CD14-positive monocyte (primary cell): ENCODE data around the gene PEX10. TPM values are rescaled to one million over a fixed set of nuclear protein-coding genes. Genes with fewer than 3 reads are reported as not detected.

ENCODE experiments used
- DNase-seq, 3 donors: peaks; one replicate each; pipeline ENCODE4 v3.0.0-alpha.2; 2011 to 2022
- H2AFZ ChIP-seq: 2 replicates; pipeline ENCODE4 v1.6.0; 2012; ENCODE audit warnings: mild to moderate bottlenecking, low read depth, low read length, inconsistent platforms; ENCODE audit not compliant: insufficient read depth, poor library complexity, severe bottlenecking
- H3K27ac ChIP-seq, 2 donors: 1 replicate in 1 of 2; 2 replicates in 1 of 2; pipeline ENCODE4 v1.5.1; 2012 to 2013; ENCODE audit warnings: low read length in 2 of 2, control low read depth in 1 of 2, inconsistent platforms in 1 of 2, low read depth in 1 of 2, mild to moderate bottlenecking in 1 of 2
- H3K27me3 ChIP-seq, 2 donors: one replicate each; pipeline versions ENCODE4 v1.6.0 to v1.6.1; 2011 to 2013; ENCODE audit warnings: low read length in 2 of 2; ENCODE audit not compliant: control insufficient read depth in 2 of 2, insufficient read depth in 2 of 2
- H3K36me3 ChIP-seq, 2 donors: replicated peaks in 1 of 2; 1 replicate in 1 of 2; 2 replicates in 1 of 2; pipeline versions ENCODE4 v1.5.1 to v1.6.1; 2012 to 2013; ENCODE audit warnings: low read length in 2 of 2, control low read depth in 1 of 2, inconsistent platforms in 1 of 2, mild to moderate bottlenecking in 1 of 2; ENCODE audit not compliant: insufficient read depth in 2 of 2, control insufficient read depth in 1 of 2
- H3K4me1 ChIP-seq, 2 donors: 1 replicate in 1 of 2; 2 replicates in 1 of 2; pipeline versions ENCODE4 v1.5.1 to v1.6.1; 2012 to 2013; ENCODE audit warnings: low read length in 2 of 2, control low read depth in 1 of 2, inconsistent platforms in 1 of 2, mild to moderate bottlenecking in 1 of 2, moderate library complexity in 1 of 2; ENCODE audit not compliant: insufficient read depth in 2 of 2, control insufficient read depth in 1 of 2
- H3K4me2 ChIP-seq: replicated peaks from 2 replicates; pipeline ENCODE3; 2012; ENCODE audit warnings: low read length, moderate library complexity, mild to moderate bottlenecking; ENCODE audit not compliant: poor library complexity, severe bottlenecking; ENCODE audit errors: extremely low read depth
- H3K4me3 ChIP-seq, 3 experiments: fragments of 200-600 bp in 1 of 3; sonication (generic) in 1 of 3; replicated peaks in 1 of 3; 1 replicate in 2 of 3; 2 replicates in 1 of 3; pipeline ENCODE4 v1.5.1; 2011 to 2013; ENCODE audit warnings: low read length in 3 of 3, mild to moderate bottlenecking in 3 of 3, control low read depth in 2 of 3, low read depth in 2 of 3, inconsistent platforms in 1 of 3, moderate library complexity in 1 of 3
- H3K79me2 ChIP-seq: 2 replicates; pipeline ENCODE4 v1.6.0; 2012; ENCODE audit warnings: mild to moderate bottlenecking, control low read depth, inconsistent platforms, low read length, moderate library complexity; ENCODE audit not compliant: insufficient read depth
- H3K9ac ChIP-seq: 2 replicates; pipeline ENCODE4 v1.6.0; 2017; ENCODE audit warnings: low read length, mild to moderate bottlenecking; ENCODE audit not compliant: insufficient read depth, poor library complexity, severe bottlenecking
- H3K9me3 ChIP-seq, 2 donors: replicated peaks in 1 of 2; 1 replicate in 1 of 2; 2 replicates in 1 of 2; pipeline versions ENCODE4 v1.5.1 to v1.6.1; 2012 to 2013; ENCODE audit warnings: low read length in 2 of 2, control low read depth in 1 of 2; ENCODE audit not compliant: control insufficient read depth in 1 of 2, insufficient read depth in 1 of 2
- H4K20me1 ChIP-seq: 2 replicates; pipeline ENCODE4 v1.6.0; 2012; ENCODE audit warnings: mild to moderate bottlenecking, low read length, control low read depth, moderate library complexity; ENCODE audit not compliant: insufficient read depth
- H3K27ac Mint-ChIP-seq, 7 donors: one replicate each; pipeline ENCODE4 v1.8.0; 2020; ENCODE audit warnings: mild to moderate bottlenecking in 7 of 7, mixed read lengths in 7 of 7, moderate library complexity in 6 of 7, inconsistent platforms in 2 of 7
- H3K27me3 Mint-ChIP-seq, 3 donors: one replicate each; pipeline ENCODE4 v1.8.0; 2021 to 2022; ENCODE audit warnings: low read depth in 3 of 3, mild to moderate bottlenecking in 3 of 3, mixed read lengths in 3 of 3, moderate library complexity in 3 of 3, inconsistent platforms in 1 of 3
- H3K36me3 Mint-ChIP-seq, 2 donors: one replicate each; pipeline ENCODE4 v1.8.0; 2020; ENCODE audit warnings: mixed read lengths in 2 of 2, inconsistent platforms in 1 of 2, mild to moderate bottlenecking in 1 of 2
- H3K4me1 Mint-ChIP-seq: one replicate; pipeline ENCODE4 v1.8.0; 2020; ENCODE audit warnings: mild to moderate bottlenecking, mixed read lengths
- H3K4me3 Mint-ChIP-seq, 2 donors: one replicate each; pipeline ENCODE4 v1.8.0; 2020; ENCODE audit warnings: mild to moderate bottlenecking in 2 of 2, mixed read lengths in 2 of 2, moderate library complexity in 1 of 2
- H3K9me3 Mint-ChIP-seq, 7 donors: one replicate each; pipeline ENCODE4 v1.8.0; 2020 to 2022; ENCODE audit warnings: mixed read lengths in 7 of 7, mild to moderate bottlenecking in 6 of 7, moderate library complexity in 6 of 7, inconsistent platforms in 2 of 7
- WGBS: methylation state at CpG from one replicate; pipeline ENCODE4 v1.1.5; 2013; ENCODE audit warnings: missing lambda C conversion rate; ENCODE audit not compliant: insufficient coverage; 5-methylcytosine and 5-hydroxymethylcytosine counted together
- intact Hi-C, 2 donors: fragments of 100-400 bp; cut with micrococcal nuclease; formaldehyde crosslinking; loops; one replicate each; pipeline versions ENCODE4 v1.15.0 to v1.15.1; 2023
- polyA plus RNA-seq, 3 donors: library from polyadenylated mRNA; depleted of rRNA in 1 of 3; unstranded in 2 of 3; stranded (reverse) in 1 of 3; fragments of 300-500 nt in 2 of 3; fragments of >200 nt in 1 of 3; fragmentation: Illumina TruSeq in 2 of 3; gene quantifications; 1 replicate in 2 of 3; 2 replicates in 1 of 3; pipeline ENCODE4 v1.2.3, GENCODE V29; 2012 to 2021
- TF ChIP-seq, protein P1 (sequence below): fragments of 200-600 bp; IDR thresholded peaks from one replicate; pipeline ENCODE4 v1.8.0; 2022; ENCODE audit warnings: antibody characterized with exemption, mild to moderate bottlenecking

The PEX10 gene
- polyA plus RNA-seq, 3 donors: 7.0 to 10.5 (median 8.2) TPM

GRCh38 chr1:2355373-2356261 lies 56.7 kb downstream of the PEX10 start:
- Histone ChIP-seq H3K4me3 (no peak overlapping the region), H3K9me3 (no peaks in the 10 kb centered on the region), H2AFZ (no peak overlapping the region), H3K36me3 (no peaks in the 10 kb centered on the region), H3K79me2 (no peaks in the 10 kb centered on the region), H3K27ac (no peak overlapping the region), H3K4me2 (no peak overlapping the region), H4K20me1 (no peaks in the 10 kb centered on the region), H3K27me3 (no peaks in the 10 kb centered on the region), H3K9ac (no peak overlapping the region), H3K4me1 (peaks cover 0 to 3% of the 10 kb centered on the region in 2 donors)
- intact Hi-C loops: no loop called here
- Mint-ChIP-seq H3K9me3 (peaks cover 0 to 2% (median 0%) of the 10 kb centered on the region in 7 donors), H3K4me1 (peaks cover 8% of the 10 kb centered on the region), H3K4me3 (no peak overlapping the region), H3K36me3 (no peaks in the 10 kb centered on the region), H3K27me3 (peaks cover 4 to 10% (median 5%) of the 10 kb centered on the region in 3 donors), H3K27ac (no peak overlapping the region)
- DNase-seq: no peak
- WGBS: 91% methylated on average over 28 of the region's 28 CpGs
- TF ChIP-seq, protein P1, sequence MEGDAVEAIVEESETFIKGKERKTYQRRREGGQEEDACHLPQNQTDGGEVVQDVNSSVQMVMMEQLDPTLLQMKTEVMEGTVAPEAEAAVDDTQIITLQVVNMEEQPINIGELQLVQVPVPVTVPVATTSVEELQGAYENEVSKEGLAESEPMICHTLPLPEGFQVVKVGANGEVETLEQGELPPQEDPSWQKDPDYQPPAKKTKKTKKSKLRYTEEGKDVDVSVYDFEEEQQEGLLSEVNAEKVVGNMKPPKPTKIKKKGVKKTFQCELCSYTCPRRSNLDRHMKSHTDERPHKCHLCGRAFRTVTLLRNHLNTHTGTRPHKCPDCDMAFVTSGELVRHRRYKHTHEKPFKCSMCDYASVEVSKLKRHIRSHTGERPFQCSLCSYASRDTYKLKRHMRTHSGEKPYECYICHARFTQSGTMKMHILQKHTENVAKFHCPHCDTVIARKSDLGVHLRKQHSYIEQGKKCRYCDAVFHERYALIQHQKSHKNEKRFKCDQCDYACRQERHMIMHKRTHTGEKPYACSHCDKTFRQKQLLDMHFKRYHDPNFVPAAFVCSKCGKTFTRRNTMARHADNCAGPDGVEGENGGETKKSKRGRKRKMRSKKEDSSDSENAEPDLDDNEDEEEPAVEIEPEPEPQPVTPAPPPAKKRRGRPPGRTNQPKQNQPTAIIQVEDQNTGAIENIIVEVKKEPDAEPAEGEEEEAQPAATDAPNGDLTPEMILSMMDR: no peak

DNA sequence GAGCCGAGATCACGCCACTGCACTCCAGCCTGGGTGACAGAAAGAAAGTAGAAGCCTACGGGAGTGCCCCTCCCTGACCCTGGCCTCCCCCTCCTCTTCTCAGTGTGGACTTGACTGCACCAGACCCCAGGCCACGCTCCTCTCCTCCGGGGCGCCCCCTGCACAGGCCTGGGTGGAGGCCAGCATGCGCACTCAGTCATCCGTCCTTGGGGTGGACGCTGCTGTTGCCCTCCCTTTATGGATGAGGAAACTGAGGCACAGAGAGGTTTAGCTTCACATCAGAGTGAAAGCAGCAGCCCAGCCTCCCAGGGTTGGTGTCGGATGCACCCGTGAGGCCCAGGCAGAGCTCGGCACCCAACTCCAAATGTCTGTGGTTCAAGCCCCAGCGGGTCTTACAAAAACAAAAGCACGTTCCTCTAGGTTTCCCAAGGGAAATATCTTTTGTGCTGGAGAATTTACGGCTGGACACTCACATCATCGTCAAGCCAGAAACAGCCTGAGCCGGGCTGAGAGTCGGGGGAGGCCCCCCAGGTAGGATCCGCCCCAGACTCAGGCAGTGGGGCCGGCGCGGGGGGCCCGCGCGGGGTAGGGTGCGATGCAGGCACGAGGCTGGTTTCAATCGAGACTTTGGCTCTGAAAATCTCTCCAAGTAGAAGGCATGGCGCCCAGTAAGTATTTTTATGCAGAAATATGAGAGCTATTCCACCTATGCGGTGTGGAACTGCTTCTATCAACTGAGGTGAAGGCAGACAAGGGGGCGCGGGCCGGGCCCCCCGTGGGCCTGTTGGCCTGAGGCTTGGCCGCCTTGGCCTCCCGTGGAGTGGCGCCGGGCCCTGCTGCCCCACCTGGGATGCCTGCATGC lies 57.6 kb downstream of the PEX10 start:
- Mint-ChIP-seq H3K27me3 (peaks cover 0 to 8% (median 7%) of the 10 kb centered on the region in 3 donors), H3K27ac (no peak overlapping the region), H3K4me1 (peaks cover 5% of the 10 kb centered on the region), H3K36me3 (no peaks in the 10 kb centered on the region), H3K9me3 (peaks cover 0 to 2% (median 0%) of the 10 kb centered on the region in 7 donors), H3K4me3 (no peak overlapping the region)
- Histone ChIP-seq H3K9me3 (no peaks in the 10 kb centered on the region), H3K4me3 (no peak overlapping the region), H3K4me1 (peaks cover 0 to under 1% of the 10 kb centered on the region in 2 donors), H3K4me2 (no peak overlapping the region), H3K9ac (no peak overlapping the region), H3K27me3 (no peaks in the 10 kb centered on the region), H4K20me1 (no peaks in the 10 kb centered on the region), H3K79me2 (no peaks in the 10 kb centered on the region), H3K27ac (no peak overlapping the region), H3K36me3 (no peaks in the 10 kb centered on the region), H2AFZ (no peak overlapping the region)
- intact Hi-C loops: no loop called here
- no peak for DNase-seq
- TF ChIP-seq, protein P1: no peak
- WGBS: 94% methylated on average over 32 of the region's 38 CpGs
